BLaER1 treated with 17β-estradiol and CSF1 and Interleukin-3, amounts not matched to agents 10 nM and 100 nM (cell line): Measurements from ENCODE around the gene SNAP25.

ENCODE experiments used
- H3K27ac ChIP-seq, 11 experiments: shearing (Covaris generic); formaldehyde crosslinking; 2 replicates each; pipeline ENCODE4 v1.8.1; 2022
- H3K27me3 ChIP-seq, 11 experiments: shearing (Covaris generic); formaldehyde crosslinking; 2 replicates each; pipeline ENCODE4 v1.8.1; 2022
- H3K36me3 ChIP-seq, 11 experiments: shearing (Covaris generic); formaldehyde crosslinking; 2 replicates each; pipeline ENCODE4 v1.8.1; 2022
- H3K4me1 ChIP-seq, 10 experiments: shearing (Covaris generic); formaldehyde crosslinking; 2 replicates each; pipeline ENCODE4 v1.8.1; 2022
- H3K4me2 ChIP-seq, 11 experiments: shearing (Covaris generic); formaldehyde crosslinking; 2 replicates each; pipeline ENCODE4 v1.8.1; 2022
- H3K4me3 ChIP-seq, 10 experiments: shearing (Covaris generic); formaldehyde crosslinking; 2 replicates each; pipeline ENCODE4 v1.8.1; 2022
- H3K9ac ChIP-seq, 11 experiments: shearing (Covaris generic); formaldehyde crosslinking; 2 replicates each; pipeline ENCODE4 v1.8.1; 2022
- H3K9me3 ChIP-seq, 11 experiments: shearing (Covaris generic); formaldehyde crosslinking; replicated peaks in 1 of 11; 2 replicates each; pipeline ENCODE4 v1.8.1; 2022
- H4K20me1 ChIP-seq, 11 experiments: shearing (Covaris generic); formaldehyde crosslinking; 2 replicates each; pipeline ENCODE4 v1.8.1; 2022
- Cebpa-rat ChIP-seq, 11 experiments: shearing (Covaris generic); IDR thresholded peaks; 2 replicates each; pipeline ENCODE4 v1.8.1; 2022

SNAP25 gene

GRCh38 chr20:10231290-10231689 lies 12.7 kb downstream of the SNAP25 start:
- Histone ChIP-seq H3K27ac (no peak overlapping the region), H4K20me1 (no peaks in the 10 kb centered on the region), H3K9me3 (no peaks in the 10 kb centered on the region), H3K9ac (no peak overlapping the region), H3K4me1 (no peaks in the 10 kb centered on the region), H3K4me3 (no peak overlapping the region), H3K36me3 (no peaks in the 10 kb centered on the region), H3K4me2 (no peak overlapping the region), H3K27me3 (no peaks in the 10 kb centered on the region)
- TF ChIP-seq Cebpa-rat (IDR thresholded peaks at IDR 0.05), result no peak

GRCh38 chr20:10236540-10237533 lies 18.2 kb downstream of the SNAP25 start:
- H3K4me2 ChIP-seq, result no peak overlapping the region
- H3K27ac ChIP-seq, result no peak overlapping the region
- no peaks in the 10 kb centered on the region for H4K20me1 ChIP-seq
- H3K9ac ChIP-seq, result no peak overlapping the region
- no peaks in the 10 kb centered on the region for H3K36me3 ChIP-seq
- peaks cover 0 to 9% (median 6%) of the 10 kb centered on the region in 10 experiments; a peak in 8 of 20 replicates for H3K4me1 ChIP-seq
- H3K9me3 ChIP-seq, result no peaks in the 10 kb centered on the region
- no peak for TF ChIP-seq Cebpa-rat (IDR thresholded peaks at IDR 0.05)
- H3K4me3 ChIP-seq, result no peak overlapping the region
- no peaks in the 10 kb centered on the region for H3K27me3 ChIP-seq

DNA sequence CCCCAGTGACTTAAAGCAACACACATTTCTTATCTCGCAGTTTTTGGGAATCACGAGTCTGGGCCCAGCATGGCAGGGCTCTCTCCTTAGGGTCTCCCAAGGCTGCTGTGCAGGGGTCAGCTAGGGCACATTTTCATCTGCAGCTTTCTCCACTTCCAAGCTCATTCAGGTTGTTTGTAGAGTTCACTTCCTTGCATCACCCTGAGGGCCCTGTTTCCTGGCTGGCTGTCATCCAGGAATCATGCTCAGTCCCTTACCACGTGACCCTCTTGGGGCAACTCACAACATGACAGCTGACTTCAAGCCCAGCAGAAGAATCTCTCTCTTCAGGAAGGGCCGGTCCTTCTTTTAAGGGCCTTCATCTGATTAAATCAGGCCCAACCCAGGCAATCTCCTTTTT lies 21.3 kb downstream of the SNAP25 start:
- Histone ChIP-seq H3K9ac (no peak overlapping the region), H3K4me3 (no peak overlapping the region), H3K4me1 (peaks cover 0 to 16% (median 7%) of the 10 kb centered on the region in 10 experiments; a peak in 8 of 20 replicates), H3K27me3 (no peaks in the 10 kb centered on the region), H3K36me3 (no peaks in the 10 kb centered on the region), H3K9me3 (no peaks in the 10 kb centered on the region), H4K20me1 (no peaks in the 10 kb centered on the region), H3K27ac (no peak overlapping the region), H3K4me2 (peak overlapping the region in 9 of 11 experiments; percentile 21 to 39 (median 29); a peak in 10 of 22 replicates)
- TF ChIP-seq Cebpa-rat (IDR thresholded peaks at IDR 0.05), result no peak

- no peaks in the 10 kb centered on the region for H3K27me3 ChIP-seq
- H3K4me3 ChIP-seq, result no peak overlapping the region
- H3K4me1 ChIP-seq, result peaks cover 0 to 16% (median 7%) of the 10 kb centered on the region in 10 experiments; a peak in 8 of 20 replicates
- H3K9ac ChIP-seq, result no peak overlapping the region
- no peaks in the 10 kb centered on the region for H3K9me3 ChIP-seq
- TF ChIP-seq Cebpa-rat (IDR thresholded peaks at IDR 0.05), result no peak
- H4K20me1 ChIP-seq, result no peaks in the 10 kb centered on the region
- H3K27ac ChIP-seq, result no peak overlapping the region
- H3K36me3 ChIP-seq, result no peaks in the 10 kb centered on the region
- no peak overlapping the region; a peak in 1 of 22 replicates for H3K4me2 ChIP-seq
Observed at GRCh38 chr20:10240655-10241054, 22.0 kb downstream of the SNAP25 start.

DNA sequence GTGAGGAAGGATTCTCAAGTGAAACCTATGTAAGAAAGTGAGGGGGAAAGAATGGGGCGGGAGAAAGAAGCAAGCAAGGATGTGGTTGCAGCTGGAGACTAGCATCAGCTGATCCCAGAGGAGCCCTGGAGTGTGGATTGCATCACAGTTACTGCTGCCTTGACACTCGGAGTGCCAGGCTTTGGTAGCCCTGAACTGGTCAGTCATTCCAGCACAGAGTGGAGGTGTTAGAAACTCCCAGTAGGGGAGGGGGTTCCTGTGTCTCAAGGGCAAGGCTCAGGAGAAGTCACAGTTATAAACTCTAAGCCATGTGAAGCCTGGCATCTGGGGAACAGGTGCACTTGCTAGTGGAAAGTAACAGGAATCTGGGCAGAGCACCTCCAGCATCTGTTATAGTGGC lies 23.5 kb downstream of the SNAP25 start:
- H3K9me3 ChIP-seq, result no peaks in the 10 kb centered on the region
- peak in 3 of 11 experiments; percentile 20 to 56 (median 22); a peak in 2 of 22 replicates for TF ChIP-seq Cebpa-rat (IDR thresholded peaks at IDR 0.05)
- H3K27me3 ChIP-seq, result no peaks in the 10 kb centered on the region
- H3K27ac ChIP-seq, result no peak overlapping the region
- H3K36me3 ChIP-seq, result no peaks in the 10 kb centered on the region
- H3K4me3 ChIP-seq, result no peak overlapping the region
- H3K9ac ChIP-seq, result no peak overlapping the region
- H3K4me1 ChIP-seq, result peaks cover 0 to 16% (median 7%) of the 10 kb centered on the region in 10 experiments; a peak in 8 of 20 replicates
- no peaks in the 10 kb centered on the region for H4K20me1 ChIP-seq
- H3K4me2 ChIP-seq, result no peak overlapping the region

- H3K4me2 ChIP-seq, result peak overlapping the region in 1 of 11 experiments; percentile 10; a peak in 1 of 22 replicates
- H3K27ac ChIP-seq, result no peak overlapping the region
- H3K27me3 ChIP-seq, result no peaks in the 10 kb centered on the region
- TF ChIP-seq Cebpa-rat (IDR thresholded peaks at IDR 0.05), result no peak
- H3K9me3 ChIP-seq, result no peaks in the 10 kb centered on the region
- H3K9ac ChIP-seq, result no peak overlapping the region
- no peaks in the 10 kb centered on the region for H3K36me3 ChIP-seq
- H3K4me1 ChIP-seq, result peaks cover 0 to 7% (median 0%) of the 10 kb centered on the region in 10 experiments; a peak in 1 of 20 replicates
- no peaks in the 10 kb centered on the region for H4K20me1 ChIP-seq
- no peak overlapping the region for H3K4me3 ChIP-seq
Observed at GRCh38 chr20:10247440-10247839, 28.8 kb downstream of the SNAP25 start.

DNA sequence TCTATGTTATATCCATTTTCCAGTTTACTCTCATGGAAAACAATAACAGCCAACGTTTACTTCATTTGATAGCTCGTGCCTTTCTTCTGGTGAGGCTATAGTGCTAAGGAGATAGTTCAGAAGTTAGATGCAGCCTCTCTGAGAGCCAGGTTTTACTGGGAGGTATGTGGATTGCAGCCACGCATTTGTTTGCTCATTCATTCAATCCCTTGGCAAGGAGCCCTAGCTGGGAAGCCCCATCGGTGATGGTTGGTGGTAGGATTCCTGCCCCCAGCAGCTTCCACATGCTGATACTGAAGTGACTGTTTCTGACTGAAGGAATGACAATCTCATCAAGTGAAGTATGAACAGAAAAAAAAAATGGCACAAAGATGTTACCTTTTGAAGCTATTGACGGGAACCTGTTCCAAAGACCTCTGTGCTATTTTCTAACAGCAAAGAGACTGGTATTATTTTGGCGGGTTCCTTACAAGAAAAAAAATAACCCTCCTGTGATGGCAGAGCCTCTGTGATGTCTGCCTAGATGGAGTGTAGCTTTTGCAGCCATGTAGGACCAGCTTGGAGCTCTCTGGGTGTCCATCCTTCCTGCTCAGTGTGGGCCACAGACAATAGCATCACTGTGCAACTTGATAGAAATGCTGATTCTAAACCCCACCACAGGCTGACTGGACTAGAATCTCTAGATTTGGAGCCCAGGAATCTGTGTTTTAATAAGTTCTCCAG lies 30.6 kb downstream of the SNAP25 start:
- Histone ChIP-seq H3K27me3 (no peaks in the 10 kb centered on the region), H4K20me1 (no peaks in the 10 kb centered on the region), H3K9me3 (no peaks in the 10 kb centered on the region), H3K27ac (no peak overlapping the region), H3K4me1 (peaks cover 0 to 17% (median 8%) of the 10 kb centered on the region in 10 experiments; a peak in 15 of 20 replicates), H3K9ac (no peak overlapping the region), H3K36me3 (no peaks in the 10 kb centered on the region), H3K4me2 (no peak overlapping the region), H3K4me3 (no peak overlapping the region)
- no peak for TF ChIP-seq Cebpa-rat (IDR thresholded peaks at IDR 0.05)

DNA sequence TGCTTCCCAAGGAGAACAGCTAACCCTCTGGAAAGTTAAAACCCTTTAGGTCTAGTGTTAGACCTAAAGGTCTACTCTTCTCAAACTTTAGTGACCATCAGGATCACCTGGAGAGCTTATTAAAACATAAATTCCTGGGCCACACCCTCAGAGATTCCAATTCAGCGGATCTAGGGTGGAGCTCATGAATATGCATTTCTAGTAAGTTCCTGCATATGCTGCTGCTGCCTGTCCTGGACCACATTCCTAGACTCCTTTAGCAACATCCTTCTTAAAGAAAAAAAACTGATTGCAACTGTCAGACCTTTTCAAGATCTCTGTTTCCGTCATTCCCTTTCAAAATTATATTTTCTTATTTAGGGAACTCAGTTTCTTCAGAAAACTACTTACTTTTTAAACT lies 31.2 kb downstream of the SNAP25 start:
- Histone ChIP-seq H3K27me3 (no peaks in the 10 kb centered on the region), H3K27ac (no peak overlapping the region), H4K20me1 (no peaks in the 10 kb centered on the region), H3K4me3 (no peak overlapping the region), H3K9ac (no peak overlapping the region), H3K36me3 (no peaks in the 10 kb centered on the region), H3K4me2 (no peak overlapping the region), H3K9me3 (no peaks in the 10 kb centered on the region), H3K4me1 (peaks cover 0 to 21% (median 12%) of the 10 kb centered on the region in 10 experiments; a peak in 15 of 20 replicates)
- TF ChIP-seq Cebpa-rat (IDR thresholded peaks at IDR 0.05), result no peak

DNA sequence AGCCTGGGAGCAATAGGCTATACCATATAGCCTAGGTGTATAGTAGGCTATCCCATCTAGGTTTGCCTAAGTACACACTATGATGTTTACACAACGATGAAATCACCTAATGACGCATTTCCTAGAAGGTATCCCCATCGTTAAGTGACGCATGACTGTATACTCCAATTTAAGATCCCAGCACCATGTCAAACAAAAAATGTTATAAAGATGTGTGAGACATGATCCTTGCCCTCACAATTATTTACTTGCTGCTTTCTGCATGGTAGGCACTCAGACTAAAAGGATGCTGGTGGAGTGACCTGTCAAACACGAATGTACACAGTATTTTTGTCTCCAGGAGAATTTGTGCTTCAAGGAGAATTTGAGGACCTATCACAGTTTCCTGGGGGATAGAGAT lies 32.3 kb downstream of the SNAP25 start:
- Histone ChIP-seq H3K4me3 (no peak overlapping the region), H3K36me3 (no peaks in the 10 kb centered on the region), H3K27me3 (no peaks in the 10 kb centered on the region), H3K9me3 (no peaks in the 10 kb centered on the region), H3K9ac (no peak overlapping the region), H4K20me1 (no peaks in the 10 kb centered on the region), H3K4me2 (no peak overlapping the region), H3K4me1 (peaks cover 0 to 21% (median 12%) of the 10 kb centered on the region in 10 experiments; a peak in 15 of 20 replicates), H3K27ac (no peak overlapping the region)
- no peak for TF ChIP-seq Cebpa-rat (IDR thresholded peaks at IDR 0.05)
